SK-N-DZ (cell line): ENCODE results near the gene GTF2H1.
"Not testable (repeated sequence)": the region's sequence is repeated elsewhere in the genome, so short reads cannot be mapped to it uniquely, and the experiment has no call there.

Source experiments
- DNase-seq: peaks from one replicate; pipeline ENCODE4 v3.0.0-alpha.2; 2015; ENCODE audit warnings: low spot score

The GTF2H1 gene

GRCh38 chr11:18374956-18375355, 52.6 kb downstream of the GTF2H1 start:
- no peak for DNase-seq

GRCh38 chr11:18375941-18376340, 53.6 kb downstream of the GTF2H1 start:
- no peak for DNase-seq

GRCh38 chr11:18379201-18379600, 56.8 kb downstream of the GTF2H1 start:
- DNase-seq = no peak

- peak; percentile 60 for DNase-seq
Measured at GRCh38 chr11:18383388-18384156, 61.2 kb downstream of the GTF2H1 start.

GRCh38 chr11:18384157-18384641, 61.8 kb downstream of the GTF2H1 start:
- peak; percentile 80 for DNase-seq

GRCh38 chr11:18390088-18390487, 67.7 kb downstream of the GTF2H1 start:
- no peak for DNase-seq

- DNase-seq = no peak
Measured at GRCh38 chr11:18392434-18393321, 70.3 kb downstream of the GTF2H1 start.

- DNase-seq = no peak
Measured at GRCh38 chr11:18393581-18394274, 71.4 kb downstream of the GTF2H1 start.

- DNase-seq = peak; percentile 95
Measured at GRCh38 chr11:18394275-18394927, 72.0 kb downstream of the GTF2H1 start, which contains the start of gene LDHA. LDHA (plus strand) TSS chr11:18394563; CDS start chr11:18396843, 2,280 bp downstream.

GRCh38 chr11:18394928-18395734, 72.8 kb downstream of the GTF2H1 start:
- peak; percentile 23 for DNase-seq

- DNase-seq = peak; percentile 98
Measured at GRCh38 chr11:18395735-18396504, 73.6 kb downstream of the GTF2H1 start.

GRCh38 chr11:18397921-18398320, 75.6 kb downstream of the GTF2H1 start:
- no peak for DNase-seq

GRCh38 chr11:18401077-18401476, 78.7 kb downstream of the GTF2H1 start:
- DNase-seq = not testable (repeated sequence)

GRCh38 chr11:18404062-18404461, 81.7 kb downstream of the GTF2H1 start:
- DNase-seq = no peak

- not testable (repeated sequence) for DNase-seq
Measured at GRCh38 chr11:18407400-18407799, 85.0 kb downstream of the GTF2H1 start.

- no peak for DNase-seq
Measured at GRCh38 chr11:18408558-18409291, 86.4 kb downstream of the GTF2H1 start.

GRCh38 chr11:18416459-18416858, 94.1 kb downstream of the GTF2H1 start:
- no peak for DNase-seq
